Measurements from ENCODE around the gene TEX48. TPM values are rescaled to one million over a fixed set of nuclear protein-coding genes. Genes with fewer than 3 reads are reported as not detected.
A peak's percentile ranks its signal among the peaks of the same experiment; 100 is the strongest.

TEX48 gene
- total RNA-seq, 2 experiments from 2014 or later, result 0.69 to 0.75 TPM

GRCh38 chr9:114694146-114694545 lies 12.2 kb upstream of the TEX48 start:
- Mint-ChIP-seq H3K9me3 (ENCODE audit: low read depth) (no peaks in the 10 kb centered on the region), H3K4me3 (no peak overlapping the region), H3K36me3 (ENCODE audit: low read depth) (peaks cover under 1% of the 10 kb centered on the region), H3K4me1 (peaks cover 95% of the 10 kb centered on the region), H3K27ac (peak overlapping the region; percentile 84), H3K27me3 (no peaks in the 10 kb centered on the region)
- no peak for ATAC-seq
- POLR2A ChIA-PET, result interaction anchor here (0.6 to 2.8 kb wide), 6 partner anchors 9 to 306 kb away, joined by 5 to 12 read pairs (median 6); partner anchors contain the start of gene ATP6V1G1
- no peak for DNase-seq
- intact Hi-C loops (cut with DNase I, micrococcal nuclease), result loop anchor here in 1 of 2 experiments (5.0 to 10.0 kb wide), 2 partner anchors 513 to 1991 kb away; partner anchors contain the start of gene TRIM32
- CTCF ChIA-PET, result interaction anchor here (0.7 to 3.0 kb wide), 4 partner anchors 9 to 295 kb away, joined by 3 to 21 read pairs (median 4); partner anchors contain the start of gene TEX48

GRCh38 chr9:114693248-114693855 lies 11.4 kb upstream of the TEX48 start:
- H3K4me1 Mint-ChIP-seq, result peaks cover 94% of the 10 kb centered on the region
- ATAC-seq, result no peak
- intact Hi-C loops (cut with DNase I, micrococcal nuclease), result loop anchor here in 1 of 2 experiments (5.0 to 10.0 kb wide), 2 partner anchors 514 to 1991 kb away; partner anchors contain the start of gene TRIM32
- no peaks in the 10 kb centered on the region for H3K9me3 Mint-ChIP-seq (ENCODE audit: low read depth)
- H3K4me3 Mint-ChIP-seq, result no peak overlapping the region
- no peaks in the 10 kb centered on the region for H3K27me3 Mint-ChIP-seq
- H3K27ac Mint-ChIP-seq, result peak overlapping the region; percentile 98
- DNase-seq, result no peak
- CTCF ChIA-PET, result interaction anchor here (0.7 to 3.0 kb wide), 5 partner anchors 12 to 296 kb away, joined by 3 to 21 read pairs (median 3); partner anchors contain the start of gene TEX48
- POLR2A ChIA-PET, result interaction anchor here (0.6 to 2.8 kb wide), 2 partner anchors 215 to 296 kb away, joined by 8 to 12 read pairs; no protein-coding TSS in a partner anchor
- H3K36me3 Mint-ChIP-seq (ENCODE audit: low read depth), result peaks cover 6% of the 10 kb centered on the region

GRCh38 chr9:114691956-114692295 lies 9.9 kb upstream of the TEX48 start:
- Mint-ChIP-seq H3K27me3 (no peaks in the 10 kb centered on the region), H3K4me1 (peaks cover 94% of the 10 kb centered on the region), H3K4me3 (peak overlapping the region; percentile 48), H3K27ac (peak overlapping the region; percentile 98), H3K9me3 (ENCODE audit: low read depth) (peaks cover under 1% of the 10 kb centered on the region), H3K36me3 (ENCODE audit: low read depth) (peaks cover 17% of the 10 kb centered on the region)
- DNase-seq (no peak), ATAC-seq (no peak)
- intact Hi-C loops (cut with DNase I, micrococcal nuclease), result loop anchor here (1.0 to 10.0 kb wide), 14 partner anchors 26 to 1993 kb away; partner anchors contain the start of gene TRIM32 (in 1 of the 2)
- ChIA-PET CTCF (interaction anchor here (0.7 to 3.0 kb wide), 13 partner anchors 10 to 298 kb away, joined by 3 to 21 read pairs (median 4); partner anchors contain the start of gene TEX48), POLR2A (interaction anchor here (0.6 to 2.7 kb wide), 25 partner anchors 11 to 344 kb away, joined by 3 to 51 read pairs (median 4); partner anchors contain the start of genes AKNA and TNFSF8)

GRCh38 chr9:114691046-114691955 lies 9.3 kb upstream of the TEX48 start:
- POLR2A ChIA-PET, result interaction anchor here (0.5 to 2.7 kb wide), 29 partner anchors 8 to 352 kb away, joined by 3 to 51 read pairs (median 6); partner anchors contain the start of genes AKNA and TNFSF8
- H3K9me3 Mint-ChIP-seq (ENCODE audit: low read depth), result peaks cover 2% of the 10 kb centered on the region
- H3K27me3 Mint-ChIP-seq, result no peaks in the 10 kb centered on the region
- CTCF ChIA-PET, result interaction anchor here (0.7 to 3.0 kb wide), 22 partner anchors 8 to 323 kb away, joined by 3 to 21 read pairs (median 4); partner anchors contain the start of gene TEX48
- peaks cover 21% of the 10 kb centered on the region for H3K36me3 Mint-ChIP-seq (ENCODE audit: low read depth)
- DNase-seq (peak; percentile 87), ATAC-seq (peak; percentile 75)
- peaks cover 94% of the 10 kb centered on the region for H3K4me1 Mint-ChIP-seq
- H3K27ac Mint-ChIP-seq, result peak overlapping the region; percentile 98
- peak overlapping the region; percentile 48 for H3K4me3 Mint-ChIP-seq
- intact Hi-C loops (cut with DNase I, micrococcal nuclease), result loop anchor here (1.0 to 10.0 kb wide), 14 partner anchors 27 to 1994 kb away; partner anchors contain the start of gene TRIM32 (in 1 of the 2)

GRCh38 chr9:114690308-114690707 lies 8.3 kb upstream of the TEX48 start:
- Mint-ChIP-seq H3K4me1 (peaks cover 94% of the 10 kb centered on the region), H3K4me3 (no peak overlapping the region), H3K27ac (peak overlapping the region; percentile 98), H3K36me3 (ENCODE audit: low read depth) (peaks cover 26% of the 10 kb centered on the region), H3K27me3 (no peaks in the 10 kb centered on the region), H3K9me3 (ENCODE audit: low read depth) (peaks cover 2% of the 10 kb centered on the region)
- peak; percentile 30 for DNase-seq
- intact Hi-C loops (cut with DNase I, micrococcal nuclease), result loop anchor here (1.0 to 10.0 kb wide), 8 partner anchors 8 to 1994 kb away; partner anchors contain the start of gene TRIM32 (in 1 of the 2)
- no peak for ATAC-seq
- ChIA-PET CTCF (interaction anchor here (0.7 to 2.4 kb wide), 11 partner anchors 9 to 324 kb away, joined by 3 to 10 read pairs (median 3); no protein-coding TSS in a partner anchor), POLR2A (interaction anchor here (1.1 to 2.7 kb wide), 10 partner anchors 9 to 346 kb away, joined by 3 to 51 read pairs (median 10); partner anchors contain the start of gene TNFSF8)

DNA sequence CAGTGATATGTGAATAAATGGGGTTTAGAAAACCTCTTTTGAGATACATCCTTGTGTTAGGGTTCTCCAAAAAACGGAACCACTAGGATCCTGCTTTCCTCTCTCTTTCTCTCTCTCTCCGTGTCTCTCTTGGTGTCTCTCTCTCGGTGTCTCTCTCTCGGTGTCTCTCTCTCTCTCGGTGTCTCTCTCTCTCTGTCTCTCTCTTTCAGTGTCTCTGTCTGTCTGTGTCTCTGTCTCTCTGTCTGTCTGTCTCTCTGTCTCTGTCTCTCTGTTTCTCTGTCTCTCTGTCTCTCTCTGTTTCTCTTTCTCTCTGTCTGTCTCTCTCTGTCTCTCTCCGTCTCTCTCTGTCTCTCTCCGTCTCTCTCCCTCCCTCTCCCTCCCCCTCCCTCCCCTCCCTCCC lies 7.8 kb upstream of the TEX48 start:
- ATAC-seq, result no peak
- Mint-ChIP-seq H3K36me3 (ENCODE audit: low read depth) (peaks cover 26% of the 10 kb centered on the region), H3K27ac (peak overlapping the region; percentile 98), H3K9me3 (ENCODE audit: low read depth) (peaks cover 2% of the 10 kb centered on the region), H3K27me3 (no peaks in the 10 kb centered on the region), H3K4me3 (no peak overlapping the region), H3K4me1 (peaks cover 90% of the 10 kb centered on the region)
- intact Hi-C loops (cut with DNase I, micrococcal nuclease), result loop anchor here (1.0 to 10.0 kb wide), 8 partner anchors 8 to 1995 kb away; partner anchors contain the start of gene TRIM32 (in 1 of the 2)
- CTCF ChIA-PET, result interaction anchor here (0.9 to 2.2 kb wide), 6 partner anchors 9 to 300 kb away, joined by 3 to 10 read pairs (median 4); no protein-coding TSS in a partner anchor
- POLR2A ChIA-PET, result interaction anchor here (1.2 to 2.4 kb wide), 2 partner anchors 9 to 317 kb away, joined by 3 to 11 read pairs; no protein-coding TSS in a partner anchor
- DNase-seq, result no peak

GRCh38 chr9:114688909-114689610 lies 7.1 kb upstream of the TEX48 start:
- no peak overlapping the region for H3K4me3 Mint-ChIP-seq
- POLR2A ChIA-PET, result interaction anchor here (2.4 kb wide), 1 partner anchor 10 kb away, joined by 11 read pairs; no protein-coding TSS in a partner anchor
- no peaks in the 10 kb centered on the region for H3K27me3 Mint-ChIP-seq
- H3K4me1 Mint-ChIP-seq, result peaks cover 89% of the 10 kb centered on the region
- peaks cover 29% of the 10 kb centered on the region for H3K36me3 Mint-ChIP-seq (ENCODE audit: low read depth)
- H3K27ac Mint-ChIP-seq, result peak overlapping the region; percentile 61
- DNase-seq (no peak), ATAC-seq (no peak)
- intact Hi-C loops (cut with DNase I, micrococcal nuclease), result no loop called here
- CTCF ChIA-PET, result interaction anchor here (0.9 to 1.9 kb wide), 6 partner anchors 8 to 217 kb away, joined by 3 to 10 read pairs (median 4); no protein-coding TSS in a partner anchor
- H3K9me3 Mint-ChIP-seq (ENCODE audit: low read depth), result peaks cover 4% of the 10 kb centered on the region

DNA sequence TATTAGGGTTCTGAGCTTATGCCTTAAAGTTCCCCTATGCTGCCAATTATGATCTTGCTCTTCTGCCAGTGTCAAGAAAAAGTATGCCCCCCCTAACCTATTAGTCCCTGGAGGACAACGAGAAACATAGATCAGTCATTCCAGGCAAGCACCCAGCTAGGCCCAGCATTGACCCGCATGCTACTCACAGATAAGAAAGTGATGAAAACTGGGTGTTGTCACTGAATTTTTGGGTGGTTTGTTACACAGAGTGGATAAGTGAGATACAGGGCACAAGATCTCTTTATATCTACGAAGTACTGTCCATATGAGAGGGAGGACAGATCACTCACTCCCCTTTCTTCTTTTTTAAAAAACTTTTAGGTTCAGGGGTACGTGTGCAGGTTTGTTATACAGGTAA lies 6.4 kb upstream of the TEX48 start:
- DNase-seq (no peak), ATAC-seq (no peak)
- ChIA-PET CTCF (interaction anchor here (1.3 to 1.9 kb wide), 3 partner anchors 9 to 50 kb away, joined by 3 to 5 read pairs (median 4); no protein-coding TSS in a partner anchor), POLR2A (no interaction called here)
- Mint-ChIP-seq H3K27ac (peak overlapping the region; percentile 61), H3K9me3 (ENCODE audit: low read depth) (peaks cover 4% of the 10 kb centered on the region), H3K27me3 (no peaks in the 10 kb centered on the region), H3K36me3 (ENCODE audit: low read depth) (peaks cover 29% of the 10 kb centered on the region), H3K4me3 (no peak overlapping the region), H3K4me1 (peaks cover 85% of the 10 kb centered on the region)
- intact Hi-C loops (cut with DNase I, micrococcal nuclease), result no loop called here

- Mint-ChIP-seq H3K27me3 (no peaks in the 10 kb centered on the region), H3K36me3 (ENCODE audit: low read depth) (peaks cover 29% of the 10 kb centered on the region), H3K27ac (peak overlapping the region; percentile 83), H3K9me3 (ENCODE audit: low read depth) (peaks cover 4% of the 10 kb centered on the region), H3K4me1 (peaks cover 78% of the 10 kb centered on the region), H3K4me3 (peak overlapping the region; percentile 59)
- ATAC-seq (no peak), DNase-seq (no peak)
- ChIA-PET POLR2A (no interaction called here), CTCF (no interaction called here)
- intact Hi-C loops (cut with DNase I, micrococcal nuclease), result no loop called here
Observed at GRCh38 chr9:114687034-114687433, 5.0 kb upstream of the TEX48 start.

DNA sequence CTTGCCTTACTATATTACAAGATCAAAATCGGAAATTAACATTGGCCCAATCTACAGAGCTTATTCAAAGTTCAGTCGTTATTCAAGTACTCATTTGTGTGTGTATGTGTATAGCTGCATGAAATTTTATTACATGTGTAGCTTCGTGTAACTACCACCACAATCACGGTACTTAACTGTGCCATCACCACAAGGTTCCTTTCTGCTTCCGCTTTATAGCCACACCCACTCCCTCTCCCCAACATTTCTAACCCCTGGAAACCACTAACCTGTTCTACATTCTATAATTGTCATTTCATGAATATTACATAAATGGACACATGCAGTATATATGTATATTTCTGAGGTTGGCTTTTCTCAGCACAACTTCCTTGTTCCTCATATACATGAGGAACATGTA lies 4.0 kb upstream of the TEX48 start:
- Mint-ChIP-seq H3K9me3 (ENCODE audit: low read depth) (peaks cover 4% of the 10 kb centered on the region), H3K4me1 (peaks cover 76% of the 10 kb centered on the region), H3K4me3 (peak overlapping the region; percentile 32), H3K27ac (peak overlapping the region; percentile 78), H3K27me3 (no peaks in the 10 kb centered on the region), H3K36me3 (ENCODE audit: low read depth) (peaks cover 29% of the 10 kb centered on the region)
- ChIA-PET CTCF (interaction anchor here (0.7 to 1.7 kb wide), 11 partner anchors 9 to 328 kb away, joined by 3 to 6 read pairs (median 4); no protein-coding TSS in a partner anchor), POLR2A (interaction anchor here (1.0 to 1.5 kb wide), 3 partner anchors 9 to 223 kb away, joined by 3 to 5 read pairs (median 4); no protein-coding TSS in a partner anchor)
- intact Hi-C loops (cut with DNase I, micrococcal nuclease), result loop anchor here in 1 of 2 experiments (1.0 kb wide), 1 partner anchor 303 kb away; no protein-coding TSS in a partner anchor
- ATAC-seq (no peak), DNase-seq (no peak)

All from activated CD4-positive, alpha-beta T cell treated with anti-CD3 and anti-CD28 coated beads for 36 hours (primary cell).